GM18951 (cell line): ENCODE results near the gene MAP1LC3A.

ENCODE experiments used
- POLR2A ChIP-seq: IDR thresholded peaks from 4 replicates; pipeline ENCODE4 v1.6.1; 2011; ENCODE audit warnings: mild to moderate bottlenecking; ENCODE audit not compliant: insufficient read length, insufficient read depth; ENCODE audit errors: extremely low read depth
- in situ Hi-C: fragments of 300-500 bp; cut with MboI; formaldehyde crosslinking; loops from one replicate; pipeline ENCODE4 v1.12.0; 2022; ENCODE audit warnings: low sequenced_read_pairs, mixed read lengths, inconsistent platforms; ENCODE audit not compliant: unreplicated experiment

MAP1LC3A gene

GRCh38 chr20:34546751-34547181 lies 11.8 kb upstream of the MAP1LC3A start:
- in situ Hi-C loops = no loop called here

GRCh38 chr20:34547844-34548613 lies 10.5 kb upstream of the MAP1LC3A start:
- no peak for TF ChIP-seq POLR2A
- in situ Hi-C loops = no loop called here

More at GRCh38 chr20:34546751-34547181, 11.8 kb upstream of the MAP1LC3A start:
- no peak for TF ChIP-seq POLR2A

GRCh38 chr20:34549291-34549928 lies 9.1 kb upstream of the MAP1LC3A start:
- TF ChIP-seq POLR2A = no peak
- in situ Hi-C loops = no loop called here

GRCh38 chr20:34549929-34550305 lies 8.6 kb upstream of the MAP1LC3A start:
- no peak for TF ChIP-seq POLR2A
- in situ Hi-C loops = no loop called here

GRCh38 chr20:34552569-34552968 lies 5.9 kb upstream of the MAP1LC3A start:
- no peak for TF ChIP-seq POLR2A
- in situ Hi-C loops = no loop called here

GRCh38 chr20:34553366-34553867 lies 5.1 kb upstream of the MAP1LC3A start:
- in situ Hi-C loops = no loop called here
- TF ChIP-seq POLR2A = no peak

- TF ChIP-seq POLR2A = no peak
- in situ Hi-C loops = no loop called here
These were observed 590 bp upstream of the MAP1LC3A start for GRCh38 chr20:34557936-34558319.

GRCh38 chr20:34559311-34560140 lies 1.0 kb downstream of the MAP1LC3A start:
- in situ Hi-C loops = no loop called here
- no peak for TF ChIP-seq POLR2A

GRCh38 chr20:34560141-34560523 lies 1.6 kb downstream of the MAP1LC3A start:
- no peak for TF ChIP-seq POLR2A
- in situ Hi-C loops = no loop called here

- no peak for TF ChIP-seq POLR2A
- in situ Hi-C loops = no loop called here
These were observed 2.1 kb downstream of the MAP1LC3A start for GRCh38 chr20:34560614-34561013.

- no peak for TF ChIP-seq POLR2A
- in situ Hi-C loops = no loop called here
These were observed 3.1 kb downstream of the MAP1LC3A start for GRCh38 chr20:34561661-34562060.

- no peak for TF ChIP-seq POLR2A
- in situ Hi-C loops = no loop called here
These were observed 4.1 kb downstream of the MAP1LC3A start for GRCh38 chr20:34562641-34563040.

GRCh38 chr20:34564833-34565232 lies 6.3 kb downstream of the MAP1LC3A start:
- no peak for TF ChIP-seq POLR2A
- in situ Hi-C loops = no loop called here
